GM21526 (cell line): ENCODE results near the gene SIK3.

Experiments used
- ATAC-seq: cut with Tn5 transposase; IDR thresholded peaks from one replicate; pipeline ENCODE4 v1.9.1; 2021; ENCODE audit warnings: moderate library complexity; ENCODE audit not compliant: unreplicated experiment, low FRiP score

SIK3 gene

DNA sequence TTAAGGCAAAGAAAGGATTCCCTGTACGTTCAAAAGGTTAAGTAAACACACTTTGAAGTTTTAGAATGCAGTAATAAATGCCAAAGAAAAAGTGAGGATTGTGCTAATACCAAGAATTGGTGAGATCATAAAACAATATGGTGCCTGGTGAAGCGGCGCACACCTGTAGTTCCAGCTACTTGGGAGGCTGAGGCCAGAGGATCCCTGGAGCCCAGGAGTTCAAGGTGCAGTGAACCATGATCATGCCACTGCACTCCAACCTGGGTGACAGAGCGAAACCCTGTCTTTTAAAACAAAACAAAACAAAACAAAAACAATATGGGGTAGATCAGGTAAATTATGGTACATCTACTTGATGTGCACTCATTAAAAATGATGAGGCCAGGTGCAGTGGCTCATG lies 187.4 kb downstream of the SIK3 start:
- no peak for ATAC-seq

DNA sequence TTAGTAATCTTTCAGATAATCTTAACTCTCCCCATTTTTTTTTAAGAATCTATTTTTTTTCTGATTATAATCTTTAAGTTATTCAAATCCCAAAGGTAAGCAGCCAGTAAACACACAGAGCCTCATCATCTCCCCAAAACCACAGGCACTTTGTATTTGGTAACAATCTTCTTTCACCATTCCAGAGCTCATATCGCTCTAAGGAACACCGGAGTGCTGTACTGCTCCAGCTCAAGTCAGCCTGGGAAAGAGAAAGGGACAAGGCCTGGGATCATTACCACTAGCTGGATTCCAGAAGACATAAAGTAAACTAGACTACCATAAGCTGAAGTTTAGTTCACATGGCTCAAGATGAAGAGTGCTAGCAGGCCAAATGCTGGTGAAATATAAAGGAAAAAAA lies 187.8 kb downstream of the SIK3 start:
- ATAC-seq = no peak

DNA sequence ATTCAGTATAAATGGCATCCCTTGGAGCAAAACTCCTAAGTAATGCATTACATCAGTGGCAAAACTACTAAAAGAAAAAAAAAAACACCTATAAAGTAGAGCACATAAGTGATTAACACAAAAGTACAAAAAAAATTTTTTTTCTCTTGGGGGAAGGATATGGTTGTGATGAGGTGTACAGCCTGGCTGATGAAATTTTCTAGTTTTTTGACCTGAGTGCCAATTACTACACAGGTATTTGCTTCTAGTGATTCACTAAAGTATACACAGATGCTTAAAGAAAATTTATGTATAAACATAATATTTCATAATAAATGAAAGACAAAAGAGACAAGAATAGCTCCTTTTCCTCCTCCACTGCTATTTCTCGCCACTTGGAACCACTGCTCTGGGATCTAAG lies 189.0 kb downstream of the SIK3 start:
- ATAC-seq = no peak

- ATAC-seq = no peak
These were observed 191.7 kb downstream of the SIK3 start for GRCh38 chr11:116906479-116906878.

GRCh38 chr11:116903090-116903489 lies 195.1 kb downstream of the SIK3 start:
- ATAC-seq = no peak

- ATAC-seq = no peak
These were observed 196.1 kb downstream of the SIK3 start for GRCh38 chr11:116901964-116902688.

GRCh38 chr11:116901211-116901610 lies 197.0 kb downstream of the SIK3 start:
- ATAC-seq = no peak

DNA sequence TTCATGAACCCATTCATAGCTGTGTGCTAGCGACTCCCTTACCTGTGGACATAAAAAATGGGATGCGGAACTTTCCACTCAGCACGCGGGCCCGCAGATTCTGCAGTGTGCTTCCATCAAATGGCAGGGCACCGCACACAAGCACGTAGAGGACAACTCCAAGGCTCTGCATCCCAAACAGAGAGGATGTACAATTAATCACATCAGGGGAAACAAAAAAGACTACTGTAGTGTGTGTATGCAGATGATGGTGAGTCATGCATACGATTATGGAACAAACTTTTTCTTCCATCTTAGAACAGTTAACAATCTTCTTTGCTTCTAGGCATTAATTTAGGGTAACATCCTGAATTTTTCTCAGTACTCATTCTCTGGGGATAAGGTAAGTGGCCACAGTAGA lies 202.0 kb downstream of the SIK3 start:
- no peak for ATAC-seq

DNA sequence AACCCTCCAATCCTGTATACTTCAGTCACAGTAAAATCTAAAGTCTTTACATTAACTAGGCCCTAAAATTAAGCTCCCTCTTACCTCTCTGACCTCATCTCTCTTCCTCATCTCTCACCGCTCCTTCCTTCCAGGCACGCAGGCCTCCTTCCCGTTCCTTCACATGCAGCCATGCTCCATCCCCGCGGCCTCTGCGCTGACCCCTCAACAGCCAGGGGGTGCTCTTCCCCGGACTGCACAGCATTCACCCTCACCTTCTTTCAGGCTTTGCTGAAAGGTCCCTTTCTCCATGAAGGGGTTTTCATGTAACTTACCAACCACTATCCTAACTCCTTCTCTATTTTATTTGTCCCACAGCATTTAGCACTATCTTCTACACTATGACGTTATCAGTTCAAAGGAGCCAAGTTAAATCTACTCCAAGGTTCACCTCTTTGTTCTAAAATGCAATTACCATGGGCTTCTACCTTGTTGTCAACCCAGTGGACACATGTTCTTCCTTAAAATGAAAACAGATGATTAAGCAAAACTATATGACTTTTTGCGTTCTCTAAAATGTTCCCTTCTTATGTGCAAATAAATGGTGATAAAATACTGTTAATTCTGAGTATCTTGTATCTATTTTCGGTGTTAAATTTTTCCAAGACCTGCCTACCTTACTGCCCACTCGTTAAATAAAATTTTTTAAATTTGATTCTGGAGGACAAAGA lies 203.0 kb downstream of the SIK3 start:
- no peak for ATAC-seq

DNA sequence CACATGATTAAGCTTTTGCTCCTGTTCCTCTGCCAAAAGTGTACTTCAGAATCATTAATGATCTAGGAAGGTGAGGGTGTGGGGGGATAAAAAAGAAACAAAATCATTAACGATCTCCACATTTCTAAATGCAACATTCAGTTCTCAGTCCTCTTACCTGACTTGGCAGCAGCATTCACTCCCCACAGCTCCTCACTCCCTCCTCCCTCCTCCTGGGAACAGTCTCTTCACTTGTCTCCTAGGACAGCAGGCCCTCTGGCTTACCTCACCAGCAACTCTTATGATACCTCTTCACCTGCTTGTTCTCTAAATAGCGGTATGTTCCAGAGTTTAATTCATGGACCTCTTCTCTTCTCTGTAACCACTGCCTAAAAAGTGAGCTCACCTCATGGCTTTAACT lies 204.3 kb downstream of the SIK3 start:
- ATAC-seq = no peak

DNA sequence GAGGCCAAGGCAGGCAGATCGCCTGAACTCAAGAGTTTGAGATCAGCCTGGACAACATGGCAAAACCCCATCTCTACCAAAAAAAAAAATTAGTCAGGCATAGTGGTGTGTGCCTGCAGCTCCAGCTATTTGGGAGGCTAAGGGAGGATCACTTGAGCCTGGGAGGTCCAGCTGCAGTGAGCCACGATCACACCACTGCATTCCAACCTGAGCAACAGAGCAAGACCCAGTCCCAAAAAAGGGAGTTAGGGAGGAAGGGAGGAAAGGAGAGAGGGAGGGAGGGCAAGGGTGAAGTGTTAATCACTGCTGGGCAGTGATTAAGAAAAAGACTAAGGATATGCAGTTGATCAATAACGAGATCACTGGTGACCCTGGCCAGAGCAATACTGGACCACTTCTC lies 204.8 kb downstream of the SIK3 start:
- no peak for ATAC-seq

DNA sequence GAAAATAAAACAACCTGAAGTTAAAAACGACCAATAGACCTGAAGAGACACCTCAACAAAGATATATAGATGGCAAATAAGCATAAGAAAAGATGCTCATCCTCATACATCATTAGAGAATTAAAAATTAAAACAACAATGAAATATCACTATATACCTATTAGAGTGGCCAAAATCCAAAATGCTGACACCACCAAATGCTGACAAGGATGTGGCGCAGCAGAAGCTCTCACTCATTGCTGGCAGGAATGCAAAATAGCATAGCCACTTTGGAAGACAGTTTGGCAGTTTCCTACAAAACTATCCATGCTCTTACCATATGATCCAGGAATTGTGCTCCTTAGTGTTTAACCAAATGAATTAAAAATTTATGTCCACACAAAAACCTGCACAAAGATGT lies 205.9 kb downstream of the SIK3 start:
- no peak for ATAC-seq

- no peak for ATAC-seq
These were observed 206.5 kb downstream of the SIK3 start for GRCh38 chr11:116891746-116892145.

DNA sequence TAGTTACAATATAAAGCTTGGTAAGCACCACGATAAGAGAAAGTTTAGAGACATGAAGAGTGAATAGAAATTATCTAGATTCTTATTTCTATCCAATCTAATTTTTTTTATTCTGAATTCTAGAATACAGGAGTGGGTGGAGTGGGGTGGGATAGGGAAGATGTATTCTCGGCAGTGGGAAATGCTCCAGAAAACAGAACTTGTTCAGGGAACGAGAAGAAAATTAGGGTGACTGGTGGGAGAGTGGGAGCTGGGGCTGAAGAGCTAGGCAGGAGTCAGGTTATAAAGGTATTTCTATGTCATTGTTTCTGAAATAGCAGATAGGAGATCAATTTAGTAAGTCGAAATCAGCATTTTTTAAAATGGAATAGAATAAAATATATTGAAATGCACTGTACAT lies 207.6 kb downstream of the SIK3 start:
- no peak for ATAC-seq

DNA sequence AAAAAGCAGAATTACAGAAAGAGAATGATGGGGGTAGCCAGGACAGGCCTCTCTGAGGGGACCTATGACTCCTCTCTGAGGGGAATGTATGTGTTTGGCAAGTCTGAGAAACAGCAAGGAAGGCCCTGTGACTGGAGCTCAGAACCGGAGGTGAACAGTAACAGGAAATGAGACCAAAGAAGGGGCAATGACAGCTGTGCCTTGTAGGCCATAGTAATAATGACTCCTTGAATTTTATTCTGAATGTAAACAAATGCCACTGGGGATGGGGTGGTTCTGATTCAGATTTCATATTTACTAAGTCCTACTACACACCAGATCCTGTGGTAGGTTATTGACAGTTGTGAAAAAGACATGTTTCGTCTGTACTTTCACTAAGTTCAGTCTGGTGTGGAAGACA lies 208.0 kb downstream of the SIK3 start:
- no peak for ATAC-seq

DNA sequence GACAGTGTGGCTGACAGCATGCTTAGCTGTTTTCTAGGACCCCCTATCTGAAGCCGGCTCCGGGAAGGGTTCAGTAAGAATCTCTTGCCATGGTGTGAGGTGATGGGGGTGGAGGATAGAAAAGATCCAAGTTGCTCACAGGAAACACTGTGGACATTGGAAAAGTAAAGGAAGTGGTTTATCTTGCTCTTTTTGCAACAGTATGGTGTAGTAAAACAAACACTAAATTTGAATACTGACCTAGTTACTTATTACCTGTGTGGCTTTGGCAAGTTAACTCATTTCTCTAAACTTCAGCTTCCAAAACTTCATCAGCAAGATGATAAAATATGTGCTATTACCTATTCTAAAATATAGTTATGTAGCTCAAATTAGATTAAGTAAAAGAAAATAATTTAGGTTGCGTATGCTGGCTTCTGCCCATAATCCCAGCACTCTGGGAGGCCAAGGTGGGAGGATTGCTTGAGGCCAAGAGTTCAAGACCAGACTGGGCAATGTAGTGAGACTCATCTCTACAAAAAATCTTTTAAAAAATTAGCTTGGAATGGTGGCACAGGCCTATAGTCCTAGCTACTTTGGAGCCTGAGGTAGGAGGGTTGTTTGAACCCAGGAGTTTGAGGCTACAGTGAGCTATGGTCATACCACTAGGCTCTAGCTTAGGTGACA lies 209.2 kb downstream of the SIK3 start:
- no peak for ATAC-seq

DNA sequence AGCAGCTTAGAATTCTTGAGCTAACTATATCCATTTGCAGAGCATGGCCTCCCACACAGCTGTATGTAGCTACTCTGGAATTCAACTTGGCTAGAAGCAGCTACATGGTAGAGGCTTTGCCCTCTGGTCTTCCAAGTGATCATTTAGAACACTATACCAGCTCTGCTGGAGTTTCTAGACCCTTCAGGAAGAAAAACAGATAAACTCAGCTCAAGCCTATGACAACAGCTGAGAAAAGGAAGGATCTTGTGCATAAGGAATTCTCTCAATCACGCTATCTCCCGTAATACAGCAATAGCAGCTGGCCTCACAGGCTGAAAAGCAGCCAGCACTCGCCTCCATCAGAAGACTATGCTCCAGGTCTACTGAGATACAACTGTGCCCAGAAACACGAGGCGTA lies 210.2 kb downstream of the SIK3 start:
- ATAC-seq = no peak

GRCh38 chr11:116885951-116886655 lies 212.1 kb downstream of the SIK3 start:
- no peak for ATAC-seq

DNA sequence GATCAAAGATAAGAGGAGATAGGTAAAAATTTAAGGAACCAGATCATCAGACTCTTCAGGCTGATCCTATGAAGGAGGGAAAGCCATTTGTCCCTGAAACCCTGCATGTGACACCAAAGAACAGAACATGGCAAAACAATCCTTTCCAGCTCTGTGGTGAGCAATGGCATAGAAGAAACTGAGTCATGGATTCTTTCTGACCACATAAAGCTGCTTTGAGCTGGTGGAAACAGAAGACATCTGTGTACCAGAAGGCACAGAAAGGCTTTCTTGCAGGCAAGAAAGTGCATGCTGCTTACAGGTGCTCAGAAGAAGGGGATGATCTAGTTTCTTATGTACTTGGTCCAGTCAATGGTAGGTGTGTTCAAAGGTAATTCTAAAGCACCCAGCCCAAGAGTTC lies 215.8 kb downstream of the SIK3 start:
- ATAC-seq = no peak

DNA sequence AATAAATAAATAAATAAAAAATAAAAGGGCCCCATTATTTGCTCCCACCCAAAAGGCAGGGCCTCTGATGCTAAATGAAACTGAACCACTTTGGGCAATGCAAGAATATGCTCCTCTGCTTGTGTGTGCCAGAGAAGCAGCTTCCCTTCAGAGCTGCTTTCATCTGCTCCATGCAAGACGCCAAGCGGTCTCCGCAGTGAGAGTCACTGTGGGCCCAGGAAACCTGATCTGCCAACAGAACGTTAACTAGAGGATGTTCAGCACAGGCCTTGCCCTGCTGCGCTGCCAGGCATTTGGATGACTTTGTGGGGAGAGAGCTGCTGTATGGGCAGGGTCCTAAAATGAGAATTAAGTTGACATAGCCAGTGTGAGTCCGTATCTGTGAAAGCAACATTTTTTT lies 217.1 kb downstream of the SIK3 start:
- no peak for ATAC-seq
